ENCODE measurements around the gene BHMT.

BHMT gene, protein sequence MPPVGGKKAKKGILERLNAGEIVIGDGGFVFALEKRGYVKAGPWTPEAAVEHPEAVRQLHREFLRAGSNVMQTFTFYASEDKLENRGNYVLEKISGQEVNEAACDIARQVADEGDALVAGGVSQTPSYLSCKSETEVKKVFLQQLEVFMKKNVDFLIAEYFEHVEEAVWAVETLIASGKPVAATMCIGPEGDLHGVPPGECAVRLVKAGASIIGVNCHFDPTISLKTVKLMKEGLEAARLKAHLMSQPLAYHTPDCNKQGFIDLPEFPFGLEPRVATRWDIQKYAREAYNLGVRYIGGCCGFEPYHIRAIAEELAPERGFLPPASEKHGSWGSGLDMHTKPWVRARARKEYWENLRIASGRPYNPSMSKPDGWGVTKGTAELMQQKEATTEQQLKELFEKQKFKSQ

GRCh38 chr5:79111387-79111959 lies at the start of gene BHMT:
Gene BHMT, plus strand, starts transcription at chr5:79111809. Its CDS starts 77 bp downstream, at chr5:79111886.
- DNase-seq (ENCODE audit: low spot score) = no peak

- DNase-seq (ENCODE audit: low spot score) = no peak
These were observed 49.2 kb upstream of the BHMT start for GRCh38 chr5:79062436-79062835.

DNA sequence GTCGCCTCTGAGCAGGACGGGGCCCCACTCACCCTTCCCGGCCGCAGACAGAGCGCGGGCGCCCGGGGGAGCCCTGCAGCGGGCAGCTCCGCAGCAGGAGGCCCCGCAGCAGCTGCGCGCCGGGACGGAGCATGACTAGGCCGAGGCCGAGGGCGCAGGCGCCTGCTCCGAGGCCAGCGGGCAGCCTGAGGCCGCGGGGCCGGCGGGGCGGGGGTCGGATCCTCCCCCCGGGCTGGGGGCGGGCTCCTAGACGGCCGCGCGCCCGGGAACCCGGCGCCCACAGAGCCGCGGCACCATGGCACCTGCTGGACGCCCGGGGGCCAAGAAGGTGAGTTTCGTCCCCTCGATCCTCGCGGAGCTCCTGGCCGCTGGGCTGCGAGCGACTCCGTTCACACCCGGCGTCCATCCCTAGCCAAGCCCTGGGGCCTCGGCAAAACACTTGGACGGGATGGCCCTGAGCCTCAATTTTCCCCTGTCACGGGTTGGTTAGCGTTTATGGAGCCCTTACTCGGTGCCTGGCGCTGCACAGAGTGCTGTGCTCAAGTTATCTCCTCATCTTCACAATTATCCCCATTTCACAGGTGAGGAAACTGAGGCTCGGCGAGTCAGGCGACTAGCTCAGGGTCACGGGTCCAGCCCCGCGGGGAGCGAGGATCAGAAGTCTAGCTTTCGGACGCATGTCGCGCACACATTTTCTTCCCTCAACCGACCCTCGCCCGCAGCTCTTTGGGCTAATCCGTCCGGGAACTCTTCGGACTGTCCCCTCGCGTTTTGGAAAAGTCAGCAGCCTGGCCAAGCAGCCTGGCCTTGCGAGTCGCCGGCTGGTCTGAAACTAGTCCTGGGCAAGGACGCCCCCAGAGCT lies 41.9 kb upstream of the BHMT start, which contains the start of the genes BHMT2 and DMGDH:
TSS of gene BHMT2 (plus strand) at position 280 of the 862 bp plus-strand sequence. CDS start at position 296, 16 bp downstream.
TSS of gene DMGDH (minus strand) at position 187 of the 862 bp plus-strand sequence. CDS start at position 133, 54 bp downstream.
- peak; percentile 40 for DNase-seq (ENCODE audit: low spot score)

DNA sequence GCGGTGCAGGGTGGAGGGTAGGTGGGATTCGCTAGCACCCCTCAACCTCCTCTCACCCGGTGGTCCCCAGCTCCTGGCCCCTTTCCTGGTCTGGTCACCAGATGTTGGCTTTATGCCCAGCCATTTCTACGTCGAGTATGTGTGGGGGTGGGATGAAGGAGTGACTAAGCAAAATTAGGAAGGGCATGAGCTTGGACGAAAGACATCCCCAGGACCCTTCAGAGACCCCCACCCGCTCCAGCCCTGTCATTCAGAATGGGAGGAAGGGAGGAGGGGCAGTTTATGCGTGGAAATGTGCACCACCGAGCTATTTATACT lies 41.3 kb upstream of the BHMT start:
- peak; percentile 46 for DNase-seq (ENCODE audit: low spot score)

GRCh38 chr5:79074641-79075040 lies 37.0 kb upstream of the BHMT start:
- DNase-seq (ENCODE audit: low spot score) = no peak

DNA sequence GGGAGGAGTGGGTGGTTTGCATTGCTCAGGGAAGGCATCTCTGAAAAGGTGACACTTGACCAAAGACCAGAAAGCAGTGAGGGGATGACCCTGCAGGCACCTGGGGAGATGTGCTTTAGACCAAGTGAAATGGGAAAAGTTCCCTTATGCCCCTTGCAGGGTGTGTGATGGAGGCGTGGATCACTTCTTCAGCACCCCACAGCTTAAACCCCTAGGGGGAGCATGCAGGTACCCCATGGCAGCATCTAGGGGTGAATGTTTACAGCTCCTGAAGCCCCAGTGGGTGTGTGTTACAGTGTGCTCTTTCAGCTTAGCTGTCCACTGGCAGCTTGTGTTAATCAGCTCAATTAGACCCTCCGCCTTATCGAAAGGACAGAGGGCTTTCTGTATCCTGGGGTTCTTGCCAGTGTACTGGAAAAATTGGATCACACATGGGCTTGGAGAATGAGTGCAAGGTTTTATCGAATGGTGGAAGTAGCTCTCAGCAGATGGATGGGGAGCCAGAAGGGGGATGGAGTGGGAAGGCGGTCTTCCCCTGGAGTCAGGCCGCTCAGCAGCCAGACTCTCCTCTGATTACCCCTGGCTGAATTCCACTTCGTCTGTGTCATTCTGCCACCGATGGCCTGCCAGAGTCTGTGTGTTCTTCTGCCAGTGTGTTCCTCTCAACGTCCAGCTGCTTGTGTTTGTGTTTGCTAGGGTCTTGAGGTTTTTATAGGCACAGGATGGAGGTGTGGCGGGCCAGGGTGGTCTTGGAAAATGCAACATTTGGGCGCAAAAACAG lies 35.8 kb upstream of the BHMT start:
- no peak for DNase-seq (ENCODE audit: low spot score)

DNA sequence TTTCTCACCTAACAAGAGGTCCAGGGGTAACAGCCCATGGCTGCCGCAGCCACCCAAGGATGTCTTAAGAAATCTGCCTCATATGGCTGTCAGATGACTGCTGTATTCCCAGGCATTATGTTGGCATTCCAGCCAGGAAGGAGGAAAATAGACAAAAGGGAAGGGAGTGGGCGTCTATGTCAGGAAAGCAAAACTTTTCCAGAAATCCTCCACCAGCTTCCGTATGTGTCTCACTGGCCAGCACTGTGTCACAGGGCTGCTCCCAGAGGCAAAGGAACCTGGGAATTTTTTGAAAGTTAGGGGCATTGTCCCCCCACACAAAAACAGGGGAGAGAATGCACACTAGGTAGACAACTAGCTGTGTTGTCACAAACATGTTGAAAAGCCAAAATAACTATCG lies 34.8 kb upstream of the BHMT start:
- DNase-seq (ENCODE audit: low spot score) = no peak

DNA sequence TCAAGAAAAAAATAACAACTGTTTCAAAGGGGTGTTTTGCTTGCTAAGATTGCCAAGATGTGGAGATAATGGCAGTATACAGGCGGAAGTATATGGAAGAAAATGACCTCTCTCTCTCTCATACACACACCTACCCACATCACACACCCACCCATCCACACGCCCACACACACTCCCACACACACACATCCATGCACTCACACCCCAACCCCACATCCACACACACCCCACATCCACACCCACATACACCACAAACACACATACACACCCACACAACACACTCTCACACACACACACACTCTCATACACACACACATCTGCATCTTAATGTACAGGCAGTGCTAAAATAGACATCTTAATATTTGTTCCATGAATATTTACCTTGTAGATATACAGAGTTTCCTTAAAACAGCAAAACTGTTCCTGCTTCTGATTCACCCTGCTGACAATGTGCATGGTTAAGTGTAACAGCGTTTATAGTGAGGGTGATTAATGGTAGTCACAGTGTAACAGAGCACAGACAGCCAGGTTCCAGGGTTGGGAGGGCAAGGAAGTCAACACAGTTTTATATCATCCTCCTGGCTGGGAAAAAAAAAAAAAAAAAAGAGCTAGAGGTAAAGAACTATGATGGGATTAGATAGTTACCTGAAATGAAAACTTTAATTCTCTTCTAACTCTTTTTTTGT lies 33.8 kb upstream of the BHMT start:
- no peak for DNase-seq (ENCODE audit: low spot score)

GRCh38 chr5:79080804-79081203 lies 30.8 kb upstream of the BHMT start:
- DNase-seq (ENCODE audit: low spot score) = no peak

GRCh38 chr5:79081779-79082178 lies 29.8 kb upstream of the BHMT start:
- no peak for DNase-seq (ENCODE audit: low spot score)

DNA sequence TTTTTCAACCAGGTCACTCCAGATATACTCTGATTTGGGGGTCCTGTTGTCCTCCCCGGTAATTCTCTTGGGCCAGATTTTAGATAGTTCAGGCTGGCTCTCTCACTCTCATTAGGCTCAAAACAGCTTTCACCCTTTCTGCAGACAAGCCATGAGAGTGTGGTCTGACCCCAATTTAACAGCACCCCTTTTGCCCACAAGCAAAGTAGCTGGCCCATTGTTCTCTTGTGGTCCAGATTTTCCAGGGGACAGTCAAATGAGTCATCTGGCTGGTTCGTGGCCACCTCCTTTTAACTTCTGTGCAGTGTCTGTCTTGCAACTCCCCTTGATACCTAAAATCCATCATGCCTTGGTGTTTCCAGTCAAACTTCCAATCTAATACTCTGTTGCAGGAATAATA lies 25.5 kb upstream of the BHMT start:
- DNase-seq (ENCODE audit: low spot score) = no peak

GRCh38 chr5:79088507-79088906 lies 23.1 kb upstream of the BHMT start:
- DNase-seq (ENCODE audit: low spot score) = no peak

- DNase-seq (ENCODE audit: low spot score) = no peak
These were observed 20.5 kb upstream of the BHMT start for GRCh38 chr5:79091064-79091463.

- no peak for DNase-seq (ENCODE audit: low spot score)
These were observed 17.8 kb upstream of the BHMT start for GRCh38 chr5:79093762-79094161.

- no peak for DNase-seq (ENCODE audit: low spot score)
These were observed 5.7 kb upstream of the BHMT start for GRCh38 chr5:79105868-79106267.

- no peak for DNase-seq (ENCODE audit: low spot score)
These were observed 4.4 kb upstream of the BHMT start for GRCh38 chr5:79107020-79107796.

- no peak for DNase-seq (ENCODE audit: low spot score)
These were observed 3.5 kb upstream of the BHMT start for GRCh38 chr5:79108086-79108485.

DNA sequence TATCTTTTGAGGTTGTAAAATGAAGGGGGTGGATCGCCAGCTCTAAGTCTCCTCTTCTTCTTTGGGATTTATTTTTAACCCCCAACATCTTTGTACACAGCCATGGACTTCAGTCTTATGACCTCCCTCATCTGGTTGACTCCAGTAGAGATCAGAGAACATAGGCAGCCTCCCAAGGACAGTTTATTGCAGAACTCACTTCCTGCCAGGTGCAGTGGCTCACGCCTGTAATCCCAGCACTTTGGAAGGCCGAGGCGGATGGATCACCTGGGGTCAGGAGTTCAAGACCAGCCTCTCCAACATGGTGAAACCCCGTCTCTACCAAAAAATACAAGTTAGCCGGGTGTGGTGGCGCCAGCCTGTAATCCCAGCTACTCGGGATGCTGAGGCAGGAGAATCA lies 2.8 kb upstream of the BHMT start:
- no peak for DNase-seq (ENCODE audit: low spot score)

DNA sequence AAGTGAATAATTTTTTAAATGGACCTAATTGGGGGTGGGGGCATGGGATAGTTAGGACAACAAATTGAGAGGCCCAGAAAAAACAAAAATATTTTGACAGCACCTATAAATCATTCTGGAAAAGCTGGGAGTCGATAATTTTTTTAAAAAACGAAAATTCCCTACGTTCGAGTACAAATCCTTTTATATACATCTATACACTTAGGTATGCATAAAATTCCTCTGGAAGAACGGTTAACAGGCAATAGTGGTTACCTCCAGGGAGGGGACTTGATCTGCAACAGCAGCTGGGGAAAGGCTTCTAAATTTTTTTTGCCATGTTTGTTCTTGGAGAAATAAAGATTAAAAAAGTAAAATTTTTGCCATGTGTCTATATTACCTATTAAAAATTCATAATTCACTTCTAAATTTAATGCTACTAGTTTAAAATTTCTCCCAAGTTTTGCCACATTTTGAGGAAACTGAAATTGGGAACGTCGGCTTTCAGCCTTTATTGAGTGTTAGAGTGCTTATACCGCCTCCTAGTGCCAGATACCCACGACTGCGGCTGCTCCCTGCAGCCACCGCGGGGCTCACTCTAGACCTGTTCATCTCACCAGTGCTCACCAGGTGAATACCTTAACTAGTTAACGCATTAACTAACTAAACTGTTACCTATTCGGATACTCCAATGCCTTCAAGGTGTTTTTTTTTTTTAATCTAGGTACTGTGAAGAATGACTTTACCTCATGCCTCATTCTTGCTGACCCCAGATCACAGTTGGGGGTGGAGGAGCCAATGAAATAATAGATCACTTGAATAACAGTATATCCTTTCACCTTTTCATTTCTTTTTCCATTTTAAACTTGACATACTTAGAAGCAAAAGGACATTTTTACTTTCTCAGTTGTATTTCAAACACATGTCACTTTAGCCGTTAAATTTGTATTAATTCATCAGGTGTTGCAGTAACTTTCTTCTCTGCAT lies 1.8 kb upstream of the BHMT start:
- DNase-seq (ENCODE audit: low spot score) = no peak
